ENCODE measurements around the gene HIPK2. TPM values are rescaled to one million over a fixed set of nuclear protein-coding genes. Genes with fewer than 3 reads are reported as not detected.

HIPK2 gene
- total and polyA plus RNA-seq, 2 donors (not counting 3 experiments of a cell fraction or from before 2014, with no cell fraction given): 9.0 to 43.8 TPM

DNA sequence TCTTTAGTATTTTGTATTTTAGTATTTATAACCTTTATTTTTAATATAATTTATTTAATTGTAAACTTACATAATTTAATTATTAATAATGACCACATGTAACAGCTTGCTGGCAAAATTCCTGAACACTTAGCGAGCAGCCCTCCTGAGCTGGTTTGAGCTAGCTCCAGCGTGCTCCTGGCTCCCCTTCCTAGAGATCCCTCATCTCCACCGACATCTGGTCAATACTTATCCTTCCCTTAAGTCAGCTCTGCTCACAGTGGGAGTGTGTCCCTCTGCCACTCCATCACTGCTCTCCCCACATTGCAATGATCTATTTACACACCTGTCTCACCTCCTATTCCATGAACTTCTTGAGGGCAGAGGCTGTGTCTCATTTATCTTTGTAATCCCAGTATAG lies 30.6 kb upstream of the HIPK2 start:
- Histone ChIP-seq H3K79me2 (ENCODE audit: control insufficient read depth, insufficient read depth, low read length) (no peaks in the 10 kb centered on the region), H3K9me3 (replicated peaks; ENCODE audit: control insufficient read depth, insufficient read depth, low read length) (no peaks in the 10 kb centered on the region), H4K20me1 (replicated peaks; ENCODE audit: control insufficient read depth, extremely low read depth, insufficient read depth, low read length) (no peaks in the 10 kb centered on the region), H3K4me2 (ENCODE audit: insufficient read depth, low read length) (no peak overlapping the region), H3K36me3 (ENCODE audit: control insufficient read depth in 2 of 2, extremely low read depth in 1 of 2, insufficient read depth in 2 of 2, low read length in 2 of 2) (no peaks in the 10 kb centered on the region), H3K4me3 (replicated peaks in 1 of 3; ENCODE audit: insufficient read depth in 1 of 3, low read depth in 1 of 3, low read length in 3 of 3) (no peak overlapping the region), H3K27me3 (ENCODE audit: control insufficient read depth in 2 of 2, insufficient read depth in 2 of 2, low read length in 2 of 2) (peaks cover 3 to 11% of the 10 kb centered on the region in 2 experiments), H3K9ac (replicated peaks; ENCODE audit: extremely low read depth, insufficient read depth, low read length) (no peak overlapping the region), H2AFZ (ENCODE audit: low read depth, low read length) (no peak overlapping the region), H3K27ac (ENCODE audit: insufficient read depth, low read depth, low read length) (no peak overlapping the region), H3K9me1 (replicated peaks; ENCODE audit: control insufficient read depth, extremely low read depth, insufficient read depth, low read length) (no peaks in the 10 kb centered on the region), H3K4me1 (ENCODE audit: control insufficient read depth, extremely low read depth, insufficient read depth, low read length) (no peaks in the 10 kb centered on the region)
- FAIRE-seq (no peak), DNase-seq (ENCODE audit: low read depth, low spot score) (no peak)
- ChIA-PET CTCF (no interaction called here), POLR2A (no interaction called here)
- BruUV-seq (replicated peaks): no TSS peak
- dilution Hi-C loops (cut with MboI; ENCODE audit: extremely low pct_ligation_motif_present, low sequenced_read_pairs) (no loop called here), intact Hi-C loops (cut with micrococcal nuclease) (no loop called here)
- no peak for TF ChIP-seq EZH2 (IDR thresholded peaks at IDR 0.05; ENCODE audit: borderline replicate concordance, low read depth, low read length, severe bottlenecking)
- TF ChIP-seq MYC (IDR thresholded peaks at IDR 0.05; ENCODE audit: low read depth, low read length): no peak
- TF ChIP-seq FOS (IDR thresholded peaks at IDR 0.05; ENCODE audit: borderline replicate concordance, insufficient read depth, low read length): no peak
- TF ChIP-seq GATA2 (IDR thresholded peaks at IDR 0.05; ENCODE audit: insufficient read depth, insufficient read length, low read depth, low read length): no peak
- TF ChIP-seq, protein P1, sequence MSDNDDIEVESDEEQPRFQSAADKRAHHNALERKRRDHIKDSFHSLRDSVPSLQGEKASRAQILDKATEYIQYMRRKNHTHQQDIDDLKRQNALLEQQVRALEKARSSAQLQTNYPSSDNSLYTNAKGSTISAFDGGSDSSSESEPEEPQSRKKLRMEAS (IDR thresholded peaks at IDR 0.05; ENCODE audit: insufficient read depth, insufficient read length): no peak

DNA sequence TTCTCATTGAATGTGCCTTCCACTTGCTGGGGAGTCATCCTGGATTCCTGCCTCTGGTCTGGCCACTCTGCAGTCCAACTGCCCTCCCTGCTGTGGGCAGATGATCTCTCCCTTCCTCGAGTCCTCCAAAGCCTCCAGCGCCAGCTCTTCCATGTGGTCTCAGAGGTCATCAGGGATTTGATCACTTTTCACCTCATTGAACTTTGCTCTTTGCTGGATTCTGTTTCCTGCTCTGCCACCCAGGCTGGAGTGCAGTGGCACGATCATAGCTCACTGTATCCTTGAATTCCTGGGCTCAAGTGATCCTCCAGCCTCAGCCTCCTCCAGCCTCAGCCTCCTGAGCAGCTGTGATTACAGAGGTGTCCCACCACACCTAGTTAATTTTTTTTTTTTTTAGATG lies 29.2 kb upstream of the HIPK2 start:
- intact Hi-C loops (cut with micrococcal nuclease): no loop called here
- Histone ChIP-seq H3K9me3 (replicated peaks; ENCODE audit: control insufficient read depth, insufficient read depth, low read length) (no peaks in the 10 kb centered on the region), H3K79me2 (ENCODE audit: control insufficient read depth, insufficient read depth, low read length) (no peaks in the 10 kb centered on the region), H3K27me3 (ENCODE audit: control insufficient read depth in 2 of 2, insufficient read depth in 2 of 2, low read length in 2 of 2) (peaks cover 3 to 11% of the 10 kb centered on the region in 2 experiments), H3K4me3 (replicated peaks in 1 of 3; ENCODE audit: insufficient read depth in 1 of 3, low read depth in 1 of 3, low read length in 3 of 3) (no peak overlapping the region), H3K4me2 (ENCODE audit: insufficient read depth, low read length) (no peak overlapping the region), H3K36me3 (ENCODE audit: control insufficient read depth in 2 of 2, extremely low read depth in 1 of 2, insufficient read depth in 2 of 2, low read length in 2 of 2) (no peaks in the 10 kb centered on the region), H3K4me1 (ENCODE audit: control insufficient read depth, extremely low read depth, insufficient read depth, low read length) (no peaks in the 10 kb centered on the region), H4K20me1 (replicated peaks; ENCODE audit: control insufficient read depth, extremely low read depth, insufficient read depth, low read length) (no peaks in the 10 kb centered on the region), H3K27ac (ENCODE audit: insufficient read depth, low read depth, low read length) (no peak overlapping the region), H3K9me1 (replicated peaks; ENCODE audit: control insufficient read depth, extremely low read depth, insufficient read depth, low read length) (no peaks in the 10 kb centered on the region), H2AFZ (ENCODE audit: low read depth, low read length) (no peak overlapping the region), H3K9ac (replicated peaks; ENCODE audit: extremely low read depth, insufficient read depth, low read length) (no peak overlapping the region)
- dilution Hi-C loops (cut with MboI; ENCODE audit: extremely low pct_ligation_motif_present, low sequenced_read_pairs): no loop called here
- no TSS peak for BruUV-seq (replicated peaks)
- FAIRE-seq: no peak
- no peak for DNase-seq (ENCODE audit: low read depth, low spot score)
- no peak for TF ChIP-seq EZH2 (IDR thresholded peaks at IDR 0.05; ENCODE audit: borderline replicate concordance, low read depth, low read length, severe bottlenecking)
- no peak for TF ChIP-seq POLR2AphosphoS5 (IDR thresholded peaks at IDR 0.05; ENCODE audit: insufficient read depth, low read depth, low read length)
- TF ChIP-seq POLR2A (IDR thresholded peaks at IDR 0.05; ENCODE audit: low read depth, low read length): no peak
- TF ChIP-seq, protein P1 (IDR thresholded peaks at IDR 0.05; ENCODE audit: insufficient read depth, insufficient read length): no peak
- TF ChIP-seq JUN (IDR thresholded peaks at IDR 0.05; ENCODE audit: borderline replicate concordance, insufficient read depth, insufficient read length, low read depth): no peak
- TF ChIP-seq, protein P2, sequence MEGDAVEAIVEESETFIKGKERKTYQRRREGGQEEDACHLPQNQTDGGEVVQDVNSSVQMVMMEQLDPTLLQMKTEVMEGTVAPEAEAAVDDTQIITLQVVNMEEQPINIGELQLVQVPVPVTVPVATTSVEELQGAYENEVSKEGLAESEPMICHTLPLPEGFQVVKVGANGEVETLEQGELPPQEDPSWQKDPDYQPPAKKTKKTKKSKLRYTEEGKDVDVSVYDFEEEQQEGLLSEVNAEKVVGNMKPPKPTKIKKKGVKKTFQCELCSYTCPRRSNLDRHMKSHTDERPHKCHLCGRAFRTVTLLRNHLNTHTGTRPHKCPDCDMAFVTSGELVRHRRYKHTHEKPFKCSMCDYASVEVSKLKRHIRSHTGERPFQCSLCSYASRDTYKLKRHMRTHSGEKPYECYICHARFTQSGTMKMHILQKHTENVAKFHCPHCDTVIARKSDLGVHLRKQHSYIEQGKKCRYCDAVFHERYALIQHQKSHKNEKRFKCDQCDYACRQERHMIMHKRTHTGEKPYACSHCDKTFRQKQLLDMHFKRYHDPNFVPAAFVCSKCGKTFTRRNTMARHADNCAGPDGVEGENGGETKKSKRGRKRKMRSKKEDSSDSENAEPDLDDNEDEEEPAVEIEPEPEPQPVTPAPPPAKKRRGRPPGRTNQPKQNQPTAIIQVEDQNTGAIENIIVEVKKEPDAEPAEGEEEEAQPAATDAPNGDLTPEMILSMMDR (IDR thresholded peaks at IDR 0.05; ENCODE audit: extremely low read depth in 1 of 2, insufficient read depth in 1 of 2, low read depth in 1 of 2, low read length in 2 of 2): no peak
- TF ChIP-seq FOS (IDR thresholded peaks at IDR 0.05; ENCODE audit: borderline replicate concordance, insufficient read depth, low read length): no peak
- TF ChIP-seq GATA2 (IDR thresholded peaks at IDR 0.05; ENCODE audit: insufficient read depth, insufficient read length, low read depth, low read length): no peak
- no peak for TF ChIP-seq MYC (IDR thresholded peaks at IDR 0.05; ENCODE audit: low read depth, low read length)
- CTCF ChIA-PET: no interaction called here
- POLR2A ChIA-PET: no interaction called here

Measured in endothelial cell of umbilical vein (primary cell).